NCI-H2029 treated with DMSO at 0.1 percent for 48 hours (cell line): ENCODE data around the gene ABHD17A.

Experiments
- DNase-seq: peaks from one replicate; lab custom pipeline; 2025; lab: John Stamatoyannopoulos, UW

Gene ABHD17A

GRCh38 chr19:1885398-1886119 is at the start of gene ABHD17A:
Gene ABHD17A, minus strand, starts transcription at chr19:1885496. Its CDS starts 3,930 bp downstream, at chr19:1881566.
- DNase-seq = peak; percentile 76

GRCh38 chr19:1933942-1934341 is 48.6 kb upstream of the ABHD17A start:
- no peak for DNase-seq

GRCh38 chr19:1933244-1933643 is 47.9 kb upstream of the ABHD17A start:
- no peak for DNase-seq

DNA sequence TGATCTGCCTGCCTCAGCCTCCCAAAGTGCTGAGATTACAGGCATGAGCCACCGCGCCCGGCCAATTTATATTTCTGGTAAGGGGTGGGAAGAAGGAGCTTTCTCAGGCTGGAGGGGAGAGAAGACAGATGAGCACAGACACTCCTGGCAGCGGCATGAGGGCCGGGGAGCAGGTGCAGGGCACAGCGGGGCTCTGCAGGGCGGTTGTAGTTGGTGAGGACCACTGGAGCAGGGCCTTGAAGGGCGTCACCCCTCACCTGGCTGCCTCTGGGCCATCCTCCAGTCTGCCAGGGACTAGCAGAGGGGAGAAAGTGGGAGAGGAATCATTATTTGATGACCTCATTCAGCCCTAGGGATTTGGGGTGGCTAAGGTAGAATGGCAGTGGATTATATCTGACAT is 47.1 kb upstream of the ABHD17A start:
- no peak for DNase-seq

DNA sequence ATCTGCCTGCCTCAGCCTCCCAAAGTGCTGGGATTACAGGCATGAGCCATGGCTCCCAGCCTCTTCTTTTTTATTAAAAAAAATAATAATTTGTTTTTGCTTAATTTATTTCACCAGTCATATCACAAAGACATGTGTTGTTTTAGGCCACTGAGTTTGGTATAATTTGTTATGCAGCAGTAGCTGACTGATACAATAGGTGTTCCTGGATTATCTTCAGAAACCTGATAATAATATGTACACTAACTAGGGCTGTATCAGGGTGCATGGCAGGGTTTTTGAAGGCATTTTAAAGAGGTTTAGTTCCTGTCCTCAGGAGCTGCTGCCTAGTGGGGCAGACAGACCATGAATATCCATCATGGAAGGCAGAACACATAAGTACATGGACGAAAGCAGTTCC is 46.1 kb upstream of the ABHD17A start:
- no peak for DNase-seq

GRCh38 chr19:1929021-1929742 is 43.9 kb upstream of the ABHD17A start:
- DNase-seq = no peak

GRCh38 chr19:1925544-1925943 is 40.2 kb upstream of the ABHD17A start:
- DNase-seq = no peak

- DNase-seq = no peak
Measured at GRCh38 chr19:1924320-1924961, 39.1 kb upstream of the ABHD17A start.

DNA sequence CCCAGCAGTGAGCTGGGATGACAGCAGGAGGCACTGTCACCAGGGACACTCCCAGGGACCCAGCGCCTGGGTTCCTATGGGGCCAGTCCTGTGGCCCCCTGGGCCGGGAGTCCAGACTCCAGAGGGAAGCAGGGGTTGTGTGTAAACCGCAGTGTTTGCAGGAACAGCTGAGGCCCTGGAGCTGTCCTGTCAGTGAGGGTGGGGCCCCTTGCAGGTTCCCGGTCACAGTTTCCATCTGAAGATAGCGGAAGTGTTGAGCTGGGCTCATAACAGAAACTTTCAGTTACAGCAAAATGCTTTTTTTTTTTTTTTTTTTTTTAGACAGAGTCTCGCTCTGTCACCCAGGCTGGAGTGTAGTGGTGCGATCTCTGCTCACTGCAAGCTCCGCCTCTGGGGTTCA is 38.0 kb upstream of the ABHD17A start:
- DNase-seq = no peak

- DNase-seq = no peak
Measured at GRCh38 chr19:1922803-1923202, 37.5 kb upstream of the ABHD17A start.

DNA sequence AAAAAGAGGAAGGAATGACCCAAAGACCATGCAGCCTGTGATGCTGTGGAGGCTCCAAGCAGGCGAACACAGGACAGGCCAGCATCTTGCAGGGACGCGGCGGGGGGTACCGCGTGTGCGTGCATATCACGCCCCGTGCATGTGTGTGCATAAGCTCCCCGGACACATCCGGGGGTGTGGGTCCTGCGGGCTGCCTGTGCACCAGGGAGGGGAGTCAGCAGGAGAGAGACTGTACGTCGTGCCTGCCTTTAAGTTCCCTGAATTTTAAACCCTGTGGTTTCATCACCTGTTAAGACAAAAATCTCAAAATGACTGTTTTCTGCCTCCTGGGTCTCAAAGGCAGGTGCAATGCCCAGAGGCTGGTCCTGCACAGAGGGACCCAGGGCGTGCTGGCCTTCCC is 36.5 kb upstream of the ABHD17A start:
- no peak for DNase-seq

GRCh38 chr19:1921326-1921725 is 36.0 kb upstream of the ABHD17A start:
- DNase-seq = no peak

GRCh38 chr19:1920644-1921043 is 35.3 kb upstream of the ABHD17A start:
- DNase-seq = no peak

- DNase-seq = no peak
Measured at GRCh38 chr19:1918975-1919374, 33.7 kb upstream of the ABHD17A start.

GRCh38 chr19:1917926-1918325 is 32.6 kb upstream of the ABHD17A start:
- no peak for DNase-seq

DNA sequence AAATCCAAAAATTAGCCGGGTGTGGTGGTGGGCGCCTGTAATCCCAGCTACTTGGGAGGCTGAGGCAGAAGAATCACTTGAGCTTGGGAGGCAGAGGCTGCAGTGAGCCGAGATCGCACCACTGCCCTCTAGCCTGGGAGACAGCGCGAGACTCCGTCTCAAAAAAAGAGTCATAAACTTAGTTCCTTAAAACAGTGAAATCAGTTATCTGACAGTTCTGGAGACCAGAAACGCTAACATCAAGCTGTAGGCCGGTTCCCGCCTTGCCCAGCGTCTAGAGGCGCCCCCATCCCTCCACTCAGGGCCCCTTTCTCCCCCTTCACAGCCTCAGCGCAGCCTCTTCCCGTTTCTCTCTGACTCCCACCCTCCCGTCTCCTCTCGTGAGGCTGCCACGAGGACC is 31.9 kb upstream of the ABHD17A start:
- DNase-seq = no peak

DNA sequence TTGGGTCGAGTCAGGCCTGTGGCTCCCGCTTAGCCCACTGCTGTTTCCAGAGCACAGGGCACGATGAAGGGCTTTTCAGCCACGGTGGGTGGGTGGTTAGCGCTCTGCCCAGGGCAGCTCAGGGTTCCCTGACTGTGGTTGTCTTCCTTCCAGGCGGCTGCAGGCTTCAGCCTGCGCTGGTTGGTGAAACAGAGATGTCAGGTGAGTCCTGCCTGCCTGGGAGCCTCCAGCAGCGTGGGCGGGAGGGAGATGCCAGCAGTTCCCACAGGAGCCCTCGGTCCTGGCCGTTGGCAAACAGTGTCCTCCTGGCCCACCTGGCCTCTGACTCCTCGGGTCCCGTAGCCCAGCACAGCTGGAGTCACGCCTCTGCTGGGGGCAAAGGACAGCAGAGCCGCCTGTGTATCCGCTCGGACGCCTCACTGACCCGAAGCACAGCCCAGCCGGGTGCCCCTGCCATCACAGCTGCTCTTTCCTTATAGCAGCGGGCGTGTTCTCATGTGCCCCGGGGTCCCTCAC is 29.6 kb upstream of the ABHD17A start:
- DNase-seq = no peak

DNA sequence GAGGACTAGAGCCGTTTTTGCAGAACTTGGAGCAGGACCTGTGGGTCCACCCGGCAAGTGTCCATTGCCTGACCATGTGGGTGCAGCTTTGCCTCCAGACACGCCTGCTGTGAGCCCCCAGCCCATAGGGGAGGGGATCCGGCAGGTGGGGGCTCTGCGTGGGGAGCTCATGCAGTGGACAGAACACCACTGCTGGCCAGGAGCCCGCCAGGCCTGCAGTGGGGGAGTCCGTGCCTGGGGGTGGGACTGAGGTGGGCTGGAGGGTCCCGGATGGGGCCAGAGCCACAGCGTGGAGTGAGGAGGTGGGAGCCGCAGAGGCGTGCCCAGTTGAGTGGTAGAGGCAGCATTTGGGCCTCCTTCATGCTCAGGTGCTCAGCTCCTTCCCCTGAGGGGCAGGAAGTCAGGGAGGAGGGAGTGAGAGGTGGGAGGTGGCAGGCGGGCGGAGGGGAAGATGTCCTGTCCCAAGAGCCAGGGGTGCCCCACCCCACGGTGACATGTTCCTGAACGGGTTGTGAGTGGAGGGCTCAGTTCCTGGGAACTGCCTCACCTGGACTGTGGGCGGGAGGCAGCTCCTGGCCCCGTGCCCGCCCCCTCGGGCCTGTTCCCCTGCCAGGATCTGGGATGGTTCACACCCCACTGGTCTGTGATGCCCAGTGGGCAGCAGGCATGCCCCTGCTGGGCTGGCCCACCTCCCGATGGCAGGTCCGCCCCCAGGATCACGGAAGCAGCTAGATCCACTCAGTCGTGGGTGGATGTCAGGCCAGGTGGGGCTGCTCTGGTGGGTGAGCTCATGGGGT is 28.7 kb upstream of the ABHD17A start:
- no peak for DNase-seq

GRCh38 chr19:1912760-1913505 is 27.6 kb upstream of the ABHD17A start:
- no peak for DNase-seq

- no peak for DNase-seq
Measured at GRCh38 chr19:1911995-1912394, 26.7 kb upstream of the ABHD17A start.

DNA sequence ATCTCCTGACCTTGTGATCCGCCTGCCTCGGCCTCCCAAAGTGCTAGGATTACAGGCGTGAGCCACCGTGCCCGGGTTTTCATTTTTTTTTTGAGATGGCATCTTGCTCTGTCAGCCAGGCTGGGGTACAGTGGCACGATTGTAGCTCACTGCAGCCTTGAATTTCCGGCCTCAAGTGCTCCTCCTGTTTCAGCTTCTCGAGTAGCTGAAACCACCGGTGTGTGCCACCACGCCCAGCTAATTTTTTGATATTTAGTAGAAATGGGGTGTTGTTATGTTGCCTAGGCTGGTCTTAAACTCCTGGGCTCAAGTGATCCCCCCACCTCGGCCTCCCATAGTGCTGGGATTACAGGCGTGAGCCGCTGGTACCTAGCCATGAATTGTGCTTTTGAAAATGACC is 25.8 kb upstream of the ABHD17A start:
- DNase-seq = no peak
